ENCODE data around the gene SRR.

Gene SRR

GRCh38 chr17:2347805-2348685 is 44.3 kb downstream of the SRR start:
- Histone ChIP-seq H3K9ac (ENCODE audit: low read depth, low read length) (peak overlapping the region; percentile 38), H3K4me1 (ENCODE audit: control insufficient read depth, insufficient read depth, low read length) (peaks cover 21% of the 10 kb centered on the region), H3K4me3 (ENCODE audit: low read depth, low read length) (peak overlapping the region; percentile 28; the same call in 1 of the 2 replicates), H3K36me3 (ENCODE audit: control insufficient read depth, insufficient read depth, low read length) (peaks cover 19% of the 10 kb centered on the region), H3K9me3 (ENCODE audit: control insufficient read depth, insufficient read depth, low read length) (no peaks in the 10 kb centered on the region), H3K27ac (ENCODE audit: low read depth, low read length) (peak overlapping the region; percentile 88), H3K27me3 (ENCODE audit: control insufficient read depth, insufficient read depth, low read length) (no peaks in the 10 kb centered on the region)

- no peaks in the 10 kb centered on the region for H3K27me3 ChIP-seq (ENCODE audit: control insufficient read depth, insufficient read depth, low read length)
- H3K27ac ChIP-seq (ENCODE audit: low read depth, low read length): no peak overlapping the region
- no peak overlapping the region for H3K9ac ChIP-seq (ENCODE audit: low read depth, low read length)
- H3K9me3 ChIP-seq (ENCODE audit: control insufficient read depth, insufficient read depth, low read length): no peaks in the 10 kb centered on the region
- H3K36me3 ChIP-seq (ENCODE audit: control insufficient read depth, insufficient read depth, low read length): no peaks in the 10 kb centered on the region
- H3K4me1 ChIP-seq (ENCODE audit: control insufficient read depth, insufficient read depth, low read length): peaks cover 21% of the 10 kb centered on the region
- no peak overlapping the region for H3K4me3 ChIP-seq (ENCODE audit: low read depth, low read length)
Measured at GRCh38 chr17:2351269-2351668, 47.5 kb downstream of the SRR start.

- no peaks in the 10 kb centered on the region for H3K27me3 ChIP-seq (ENCODE audit: control insufficient read depth, insufficient read depth, low read length)
- H3K9me3 ChIP-seq (ENCODE audit: control insufficient read depth, insufficient read depth, low read length): no peaks in the 10 kb centered on the region
- H3K4me1 ChIP-seq (ENCODE audit: control insufficient read depth, insufficient read depth, low read length): peaks cover 8% of the 10 kb centered on the region; the same call in 1 of the 2 replicates
- H3K27ac ChIP-seq (ENCODE audit: low read depth, low read length): no peak overlapping the region
- H3K36me3 ChIP-seq (ENCODE audit: control insufficient read depth, insufficient read depth, low read length): no peaks in the 10 kb centered on the region
- H3K4me3 ChIP-seq (ENCODE audit: low read depth, low read length): no peak overlapping the region
- H3K9ac ChIP-seq (ENCODE audit: low read depth, low read length): no peak overlapping the region
Measured at GRCh38 chr17:2354311-2354710, 50.6 kb downstream of the SRR start.

DNA sequence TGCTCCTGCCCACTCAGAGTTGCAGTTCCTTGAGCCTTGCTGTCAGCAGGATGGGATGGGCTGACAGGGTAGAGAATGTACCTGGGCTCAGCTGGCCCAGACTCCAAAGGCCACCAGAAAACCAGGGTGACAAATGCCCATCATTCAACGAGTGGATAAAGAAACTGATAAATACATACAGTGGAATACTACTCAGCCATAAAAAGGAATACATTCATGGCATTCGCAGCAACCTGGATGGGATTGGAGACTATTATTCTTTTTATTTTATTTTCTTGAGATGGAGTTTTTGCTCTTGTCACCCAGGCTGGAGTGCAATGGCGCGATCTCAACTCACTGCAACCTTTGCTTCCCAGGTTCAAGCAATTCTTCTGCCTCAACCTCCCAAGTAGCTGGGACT is 53.5 kb downstream of the SRR start:
- H3K4me3 ChIP-seq (ENCODE audit: low read depth, low read length): no peak overlapping the region
- no peaks in the 10 kb centered on the region for H3K9me3 ChIP-seq (ENCODE audit: control insufficient read depth, insufficient read depth, low read length)
- no peaks in the 10 kb centered on the region for H3K27me3 ChIP-seq (ENCODE audit: control insufficient read depth, insufficient read depth, low read length)
- no peak overlapping the region for H3K9ac ChIP-seq (ENCODE audit: low read depth, low read length)
- no peak overlapping the region for H3K27ac ChIP-seq (ENCODE audit: low read depth, low read length)
- peaks cover 3% of the 10 kb centered on the region; the same call in 1 of the 2 replicates for H3K4me1 ChIP-seq (ENCODE audit: control insufficient read depth, insufficient read depth, low read length)
- H3K36me3 ChIP-seq (ENCODE audit: control insufficient read depth, insufficient read depth, low read length): peaks cover 3% of the 10 kb centered on the region; the same call in 1 of the 2 replicates

DNA sequence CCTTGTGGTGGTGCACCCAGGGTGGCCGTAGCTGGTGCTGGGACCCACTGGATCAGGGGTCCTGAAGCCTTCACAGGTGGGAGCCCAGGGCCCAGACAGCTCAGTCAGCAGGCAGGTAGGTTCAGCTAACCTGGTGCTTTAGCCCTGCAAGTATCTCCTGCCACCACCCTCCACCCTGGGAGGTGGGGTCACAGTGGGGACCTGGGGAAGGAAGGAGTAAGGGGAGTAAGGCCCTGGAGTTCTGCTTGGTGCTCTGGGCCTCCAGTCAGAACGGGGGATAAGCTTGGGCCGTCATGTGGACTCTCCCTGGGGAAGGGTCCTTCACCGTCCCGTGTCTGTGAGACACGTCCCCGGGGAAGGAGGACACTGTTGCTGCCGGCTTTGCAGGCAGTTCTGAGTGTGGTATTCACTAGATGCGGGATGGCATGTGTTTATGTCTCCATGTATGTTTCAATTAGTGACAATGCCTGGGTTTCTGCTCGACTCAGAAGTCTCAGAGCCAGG is 54.2 kb downstream of the SRR start:
- Histone ChIP-seq H3K27ac (ENCODE audit: low read depth, low read length) (no peak overlapping the region), H3K9ac (ENCODE audit: low read depth, low read length) (no peak overlapping the region), H3K4me3 (ENCODE audit: low read depth, low read length) (no peak overlapping the region), H3K36me3 (ENCODE audit: control insufficient read depth, insufficient read depth, low read length) (peaks cover 9% of the 10 kb centered on the region; the same call in 1 of the 2 replicates), H3K27me3 (ENCODE audit: control insufficient read depth, insufficient read depth, low read length) (no peaks in the 10 kb centered on the region), H3K4me1 (ENCODE audit: control insufficient read depth, insufficient read depth, low read length) (no peaks in the 10 kb centered on the region), H3K9me3 (ENCODE audit: control insufficient read depth, insufficient read depth, low read length) (no peaks in the 10 kb centered on the region)

- H3K27ac ChIP-seq (ENCODE audit: low read depth, low read length): no peak overlapping the region
- H3K4me3 ChIP-seq (ENCODE audit: low read depth, low read length): no peak overlapping the region
- H3K9me3 ChIP-seq (ENCODE audit: control insufficient read depth, insufficient read depth, low read length): no peaks in the 10 kb centered on the region
- peaks cover 32% of the 10 kb centered on the region for H3K36me3 ChIP-seq (ENCODE audit: control insufficient read depth, insufficient read depth, low read length)
- no peaks in the 10 kb centered on the region for H3K27me3 ChIP-seq (ENCODE audit: control insufficient read depth, insufficient read depth, low read length)
- H3K9ac ChIP-seq (ENCODE audit: low read depth, low read length): no peak overlapping the region
- H3K4me1 ChIP-seq (ENCODE audit: control insufficient read depth, insufficient read depth, low read length): no peaks in the 10 kb centered on the region
Measured at GRCh38 chr17:2361010-2361760, 57.4 kb downstream of the SRR start.

- no peaks in the 10 kb centered on the region for H3K9me3 ChIP-seq (ENCODE audit: control insufficient read depth, insufficient read depth, low read length)
- H3K4me3 ChIP-seq (ENCODE audit: low read depth, low read length): no peak overlapping the region
- no peaks in the 10 kb centered on the region for H3K27me3 ChIP-seq (ENCODE audit: control insufficient read depth, insufficient read depth, low read length)
- H3K27ac ChIP-seq (ENCODE audit: low read depth, low read length): no peak overlapping the region
- H3K36me3 ChIP-seq (ENCODE audit: control insufficient read depth, insufficient read depth, low read length): peaks cover 38% of the 10 kb centered on the region
- H3K9ac ChIP-seq (ENCODE audit: low read depth, low read length): no peak overlapping the region
- H3K4me1 ChIP-seq (ENCODE audit: control insufficient read depth, insufficient read depth, low read length): no peaks in the 10 kb centered on the region
Measured at GRCh38 chr17:2362016-2362415, 58.3 kb downstream of the SRR start.

DNA sequence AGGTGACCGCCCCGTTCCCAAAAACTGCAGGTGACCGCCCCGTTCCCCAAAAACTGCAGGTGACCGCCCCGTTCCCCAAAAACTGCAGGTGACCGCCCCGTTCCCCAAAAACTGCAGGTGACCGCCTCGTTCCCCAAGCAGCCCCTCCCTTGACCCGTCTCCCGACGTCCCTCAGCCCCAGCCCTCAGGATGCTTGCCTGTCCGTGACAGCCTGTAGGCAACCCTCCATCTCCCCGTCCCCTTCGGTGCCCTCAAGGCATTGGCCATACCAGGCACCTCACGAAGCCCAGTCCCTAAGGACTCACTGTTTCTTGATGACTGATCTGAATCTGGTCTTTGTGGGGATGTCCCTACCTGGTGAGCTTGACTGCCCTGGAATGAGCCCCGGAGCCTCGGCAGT is 58.7 kb downstream of the SRR start:
- Histone ChIP-seq H3K27me3 (ENCODE audit: control insufficient read depth, insufficient read depth, low read length) (no peaks in the 10 kb centered on the region), H3K36me3 (ENCODE audit: control insufficient read depth, insufficient read depth, low read length) (peaks cover 38% of the 10 kb centered on the region), H3K9ac (ENCODE audit: low read depth, low read length) (no peak overlapping the region), H3K4me3 (ENCODE audit: low read depth, low read length) (no peak overlapping the region), H3K27ac (ENCODE audit: low read depth, low read length) (no peak overlapping the region), H3K9me3 (ENCODE audit: control insufficient read depth, insufficient read depth, low read length) (no peaks in the 10 kb centered on the region), H3K4me1 (ENCODE audit: control insufficient read depth, insufficient read depth, low read length) (no peaks in the 10 kb centered on the region)

GRCh38 chr17:2362881-2363280 is 59.1 kb downstream of the SRR start:
- Histone ChIP-seq H3K27me3 (ENCODE audit: control insufficient read depth, insufficient read depth, low read length) (no peaks in the 10 kb centered on the region), H3K4me3 (ENCODE audit: low read depth, low read length) (no peak overlapping the region), H3K27ac (ENCODE audit: low read depth, low read length) (no peak overlapping the region), H3K4me1 (ENCODE audit: control insufficient read depth, insufficient read depth, low read length) (no peaks in the 10 kb centered on the region), H3K9me3 (ENCODE audit: control insufficient read depth, insufficient read depth, low read length) (no peaks in the 10 kb centered on the region), H3K36me3 (ENCODE audit: control insufficient read depth, insufficient read depth, low read length) (peaks cover 38% of the 10 kb centered on the region), H3K9ac (ENCODE audit: low read depth, low read length) (no peak overlapping the region)

DNA sequence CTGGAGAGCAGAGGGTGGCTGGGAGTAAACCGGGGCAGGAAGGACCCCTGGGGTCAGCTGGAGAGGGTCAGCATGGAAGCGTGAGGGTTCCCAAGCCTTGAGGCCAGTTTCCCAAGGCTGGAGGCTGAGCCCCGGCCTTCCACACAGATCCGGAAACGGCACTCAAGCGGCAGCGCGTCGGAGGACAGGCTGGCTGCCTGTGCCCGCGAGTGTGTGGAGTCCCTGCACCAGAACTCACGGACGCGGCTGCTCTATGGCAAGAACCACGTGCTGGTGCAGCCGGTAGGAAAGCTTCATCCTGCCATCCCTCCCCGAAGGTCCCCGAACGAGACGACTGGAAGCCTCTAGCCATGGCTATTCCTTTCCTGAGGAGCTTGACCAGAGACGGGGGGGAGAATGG is 59.6 kb downstream of the SRR start:
- Histone ChIP-seq H3K27me3 (ENCODE audit: control insufficient read depth, insufficient read depth, low read length) (no peaks in the 10 kb centered on the region), H3K27ac (ENCODE audit: low read depth, low read length) (no peak overlapping the region), H3K9me3 (ENCODE audit: control insufficient read depth, insufficient read depth, low read length) (no peaks in the 10 kb centered on the region), H3K4me1 (ENCODE audit: control insufficient read depth, insufficient read depth, low read length) (no peaks in the 10 kb centered on the region), H3K36me3 (ENCODE audit: control insufficient read depth, insufficient read depth, low read length) (peaks cover 38% of the 10 kb centered on the region), H3K4me3 (ENCODE audit: low read depth, low read length) (no peak overlapping the region), H3K9ac (ENCODE audit: low read depth, low read length) (no peak overlapping the region)
